Panc1 (cell line): ENCODE data around the gene CYP2W1. TPM values are rescaled to one million over a fixed set of nuclear protein-coding genes. Genes with fewer than 3 reads are reported as not detected.

ENCODE experiments used
- ATAC-seq: fragments of 200-7000 bp; cut with Tn5 transposase; 2 replicates; pipeline ENCODE4 v1.9.1; 2020; ENCODE audit warnings: mild to moderate bottlenecking, moderate library complexity
- BruUV-seq: library from RNA; stranded (reverse); fragments of 400-500 nt; replicated peaks from 2 replicates; lab custom pipeline; 2021; lab: Mats Ljungman, UMichigan
- CTCF ChIA-PET: fragments of 300-600 bp; sonication (Branson Sonifier 250); formaldehyde crosslinking; loops from one replicate; lab custom pipeline; 2022; ENCODE audit warnings: antibody characterized with exemption; lab: Charles Lee
- POLR2A ChIA-PET: fragments of 300-600 bp; sonication (Branson Sonifier 250); formaldehyde crosslinking; loops from one replicate; lab custom pipeline; 2022; ENCODE audit warnings: antibody characterized with exemption; lab: Charles Lee
- DNase-seq: peaks from one replicate; pipeline ENCODE4 v3.0.0-alpha.2; 2010; ENCODE audit warnings: low read depth, low spot score
- H3K27ac ChIP-seq: 2 replicates; pipeline ENCODE4 v1.5.1; 2011; ENCODE audit warnings: mild to moderate bottlenecking, low read length, inconsistent platforms
- H3K27me3 ChIP-seq: fragments of 200-500 bp; sonication (Bioruptor generic); 2 replicates; pipeline ENCODE4 v1.6.0; 2014; ENCODE audit warnings: low read length, inconsistent platforms; ENCODE audit not compliant: control insufficient read depth, insufficient read depth
- H3K36me3 ChIP-seq: fragments of 200-500 bp; sonication (Bioruptor generic); 2 replicates; pipeline ENCODE4 v1.5.1; 2014; ENCODE audit warnings: inconsistent platforms, mild to moderate bottlenecking, low read length, moderate library complexity; ENCODE audit not compliant: control insufficient read depth, insufficient read depth
- H3K4me1 ChIP-seq: 2 replicates; pipeline ENCODE4 v1.5.1; 2011; ENCODE audit warnings: inconsistent platforms, mild to moderate bottlenecking, low read length, moderate library complexity; ENCODE audit not compliant: control insufficient read depth, insufficient read depth
- H3K4me3 ChIP-seq, 2 experiments: 2 replicates each; pipeline ENCODE4 v1.5.1; 2011 to 2012; ENCODE audit warnings: low read depth in 2 of 2, low read length in 2 of 2, mild to moderate bottlenecking in 2 of 2, inconsistent platforms in 1 of 2, moderate library complexity in 1 of 2
- H3K9me3 ChIP-seq: fragments of 200-500 bp; sonication (Bioruptor generic); 2 replicates; pipeline ENCODE4 v1.5.1; 2014; ENCODE audit warnings: low read depth, mild to moderate bottlenecking, inconsistent platforms, low read length, moderate library complexity; ENCODE audit not compliant: control insufficient read depth, insufficient read depth
- POLR2AphosphoS5 ChIP-seq: IDR thresholded peaks from 2 replicates; pipeline ENCODE4 v1.6.1; 2012; ENCODE audit warnings: mild to moderate bottlenecking, low read depth, low read length, moderate library complexity
- SIN3A ChIP-seq: IDR thresholded peaks from 2 replicates; pipeline ENCODE4 v1.6.1; 2012; ENCODE audit warnings: low read depth, mild to moderate bottlenecking, low read length, moderate library complexity, borderline replicate concordance; ENCODE audit not compliant: insufficient read depth
- TCF7L2 ChIP-seq: IDR thresholded peaks from 2 replicates; pipeline ENCODE4 v1.6.1; 2011; ENCODE audit warnings: mild to moderate bottlenecking, low read depth, low read length, inconsistent platforms
- in situ Hi-C: cut with HindIII; loops from 2 replicates; pipeline ENCODE4 v1.10.0; 2016; ENCODE audit warnings: low sequenced_read_pairs, low pct_unique_long_range_greater_than_20kb
- intact Hi-C: fragments of 100-400 bp; cut with micrococcal nuclease; formaldehyde crosslinking; loops from one replicate; pipeline ENCODE4 v1.10.0; 2022; ENCODE audit not compliant: unreplicated experiment
- total RNA-seq: library from RNA; stranded (reverse); gene quantifications from one replicate; pipeline ENCODE4 v1.2.1, GENCODE V29; 2021; ENCODE audit not compliant: unreplicated experiment
- TF ChIP-seq, protein P1 (sequence below): fragments of 450-650 bp; IDR thresholded peaks from 2 replicates; pipeline ENCODE4 v1.5.1; 2017; ENCODE audit warnings: mild to moderate bottlenecking
- TF ChIP-seq, protein P2 (sequence below), 2 experiments: IDR thresholded peaks; 2 replicates each; pipeline ENCODE4 v1.6.1; 2011 to 2012; ENCODE audit warnings: low read depth in 2 of 2, control low read depth in 1 of 2, low read length in 1 of 2, mild to moderate bottlenecking in 1 of 2, moderate library complexity in 1 of 2; ENCODE audit not compliant: insufficient read depth in 1 of 2

The CYP2W1 gene
- total RNA-seq, 1 experiment from 2014 or later: 0.74 TPM

DNA sequence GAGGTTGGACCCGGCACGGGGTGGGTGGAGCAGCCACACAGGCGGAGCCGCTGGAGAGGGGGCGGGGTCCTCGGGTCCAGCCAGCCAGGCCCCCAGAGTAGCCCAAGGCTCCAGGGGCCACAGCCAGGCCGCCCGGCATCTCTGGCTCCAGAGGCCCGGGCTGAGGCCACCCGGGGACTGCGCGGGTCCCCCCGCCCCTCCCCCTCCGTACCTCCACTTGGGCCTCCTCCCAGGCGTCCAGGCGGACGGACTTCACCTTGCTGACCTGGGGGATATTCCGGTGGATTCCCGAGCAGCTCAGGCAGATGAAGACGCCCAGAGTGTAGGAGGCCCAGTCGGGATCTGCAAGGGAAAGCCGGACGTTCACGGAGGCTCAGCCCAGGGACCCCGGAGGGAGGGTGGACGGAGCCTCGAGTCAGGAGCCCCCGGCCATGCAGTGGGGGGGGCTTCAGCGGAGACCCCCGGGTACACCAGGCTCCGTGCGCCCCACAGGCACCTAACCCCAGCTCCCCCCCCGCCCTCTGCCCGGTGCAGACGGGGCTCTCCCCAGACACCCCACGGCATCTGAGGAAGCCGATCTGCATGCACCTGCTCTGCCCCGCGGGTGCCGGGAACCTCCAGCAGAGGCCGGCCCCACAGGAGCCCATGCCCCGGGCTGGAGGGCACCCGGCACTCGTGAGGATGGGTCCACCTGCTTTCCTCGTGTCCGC is 47.7 kb upstream of the CYP2W1 start:
- BruUV-seq: no TSS peak
- peak; percentile 48; the same call in 1 of the 2 replicates for ATAC-seq
- CTCF ChIA-PET: no interaction called here

DNA sequence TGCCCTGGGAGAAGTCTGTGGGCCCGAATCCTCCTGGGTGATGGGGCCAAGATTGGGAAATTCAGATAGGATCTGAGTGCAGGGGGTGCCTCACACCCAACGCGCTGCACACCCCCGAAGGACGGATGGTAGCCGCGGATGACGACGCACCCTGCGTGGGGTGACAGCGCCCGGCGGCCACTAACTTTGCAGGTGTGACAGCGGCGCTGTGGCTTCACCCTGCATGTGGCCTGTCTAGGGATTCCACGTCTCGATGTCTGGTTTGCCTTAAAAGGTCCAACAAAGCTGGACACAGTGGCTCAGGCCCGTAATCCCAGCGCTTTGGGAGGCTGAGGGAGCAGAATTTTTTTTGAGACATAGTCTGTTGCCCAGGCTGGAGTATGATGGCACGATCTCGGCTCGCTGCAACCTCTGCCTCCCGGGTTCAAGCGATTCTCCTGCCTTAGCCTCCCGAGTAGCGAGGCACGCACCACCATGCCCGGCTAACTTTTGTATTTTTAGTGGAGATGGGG is 47.1 kb upstream of the CYP2W1 start:
- in situ Hi-C loops (no loop called here), intact Hi-C loops (no loop called here)
- ChIA-PET CTCF (no interaction called here), POLR2A (no interaction called here)
- Histone ChIP-seq H3K36me3 (no peaks in the 10 kb centered on the region), H3K4me3 (no peak overlapping the region), H3K27ac (no peak overlapping the region), H3K9me3 (peaks cover 8% of the 10 kb centered on the region; the same call in 1 of the 2 replicates), H3K27me3 (peaks cover 5% of the 10 kb centered on the region; the same call in 1 of the 2 replicates), H3K4me1 (peaks cover 6% of the 10 kb centered on the region)
- DNase-seq (no peak), ATAC-seq (peak; percentile 24)
- TF ChIP-seq TCF7L2: no peak
- TF ChIP-seq POLR2AphosphoS5: no peak
- TF ChIP-seq SIN3A: no peak
- TF ChIP-seq, protein P1, sequence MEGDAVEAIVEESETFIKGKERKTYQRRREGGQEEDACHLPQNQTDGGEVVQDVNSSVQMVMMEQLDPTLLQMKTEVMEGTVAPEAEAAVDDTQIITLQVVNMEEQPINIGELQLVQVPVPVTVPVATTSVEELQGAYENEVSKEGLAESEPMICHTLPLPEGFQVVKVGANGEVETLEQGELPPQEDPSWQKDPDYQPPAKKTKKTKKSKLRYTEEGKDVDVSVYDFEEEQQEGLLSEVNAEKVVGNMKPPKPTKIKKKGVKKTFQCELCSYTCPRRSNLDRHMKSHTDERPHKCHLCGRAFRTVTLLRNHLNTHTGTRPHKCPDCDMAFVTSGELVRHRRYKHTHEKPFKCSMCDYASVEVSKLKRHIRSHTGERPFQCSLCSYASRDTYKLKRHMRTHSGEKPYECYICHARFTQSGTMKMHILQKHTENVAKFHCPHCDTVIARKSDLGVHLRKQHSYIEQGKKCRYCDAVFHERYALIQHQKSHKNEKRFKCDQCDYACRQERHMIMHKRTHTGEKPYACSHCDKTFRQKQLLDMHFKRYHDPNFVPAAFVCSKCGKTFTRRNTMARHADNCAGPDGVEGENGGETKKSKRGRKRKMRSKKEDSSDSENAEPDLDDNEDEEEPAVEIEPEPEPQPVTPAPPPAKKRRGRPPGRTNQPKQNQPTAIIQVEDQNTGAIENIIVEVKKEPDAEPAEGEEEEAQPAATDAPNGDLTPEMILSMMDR: no peak
- TF ChIP-seq, protein P2, sequence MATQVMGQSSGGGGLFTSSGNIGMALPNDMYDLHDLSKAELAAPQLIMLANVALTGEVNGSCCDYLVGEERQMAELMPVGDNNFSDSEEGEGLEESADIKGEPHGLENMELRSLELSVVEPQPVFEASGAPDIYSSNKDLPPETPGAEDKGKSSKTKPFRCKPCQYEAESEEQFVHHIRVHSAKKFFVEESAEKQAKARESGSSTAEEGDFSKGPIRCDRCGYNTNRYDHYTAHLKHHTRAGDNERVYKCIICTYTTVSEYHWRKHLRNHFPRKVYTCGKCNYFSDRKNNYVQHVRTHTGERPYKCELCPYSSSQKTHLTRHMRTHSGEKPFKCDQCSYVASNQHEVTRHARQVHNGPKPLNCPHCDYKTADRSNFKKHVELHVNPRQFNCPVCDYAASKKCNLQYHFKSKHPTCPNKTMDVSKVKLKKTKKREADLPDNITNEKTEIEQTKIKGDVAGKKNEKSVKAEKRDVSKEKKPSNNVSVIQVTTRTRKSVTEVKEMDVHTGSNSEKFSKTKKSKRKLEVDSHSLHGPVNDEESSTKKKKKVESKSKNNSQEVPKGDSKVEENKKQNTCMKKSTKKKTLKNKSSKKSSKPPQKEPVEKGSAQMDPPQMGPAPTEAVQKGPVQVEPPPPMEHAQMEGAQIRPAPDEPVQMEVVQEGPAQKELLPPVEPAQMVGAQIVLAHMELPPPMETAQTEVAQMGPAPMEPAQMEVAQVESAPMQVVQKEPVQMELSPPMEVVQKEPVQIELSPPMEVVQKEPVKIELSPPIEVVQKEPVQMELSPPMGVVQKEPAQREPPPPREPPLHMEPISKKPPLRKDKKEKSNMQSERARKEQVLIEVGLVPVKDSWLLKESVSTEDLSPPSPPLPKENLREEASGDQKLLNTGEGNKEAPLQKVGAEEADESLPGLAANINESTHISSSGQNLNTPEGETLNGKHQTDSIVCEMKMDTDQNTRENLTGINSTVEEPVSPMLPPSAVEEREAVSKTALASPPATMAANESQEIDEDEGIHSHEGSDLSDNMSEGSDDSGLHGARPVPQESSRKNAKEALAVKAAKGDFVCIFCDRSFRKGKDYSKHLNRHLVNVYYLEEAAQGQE (IDR thresholded peaks at IDR 0.05; ENCODE audit: insufficient read depth in 1 of 2, low read depth in 2 of 2, low read length in 1 of 2): no peak
- BruUV-seq: no TSS peak

More for the DNA sequence above, 47.7 kb upstream of the CYP2W1 start:
- no peak for DNase-seq
- Histone ChIP-seq H3K4me1 (peaks cover 6% of the 10 kb centered on the region), H3K27me3 (no peaks in the 10 kb centered on the region; the same call in 1 of the 2 replicates), H3K36me3 (no peaks in the 10 kb centered on the region), H3K9me3 (peaks cover 2% of the 10 kb centered on the region; the same call in 1 of the 2 replicates), H3K27ac (no peak overlapping the region), H3K4me3 (no peak overlapping the region)
- in situ Hi-C loops (no loop called here), intact Hi-C loops (no loop called here)
- no peak for TF ChIP-seq SIN3A
- POLR2A ChIA-PET: no interaction called here
